Right atrium auricular region (tissue), 2 donors: ENCODE results near the gene SMC3. TPM values are rescaled to one million over a fixed set of nuclear protein-coding genes. Genes with fewer than 3 reads are reported as not detected.

Experiments
- DNase-seq: peaks from one replicate; pipeline ENCODE4 v3.0.0-alpha.2; 2019; ENCODE audit warnings: low spot score
- H3K27ac ChIP-seq, 2 donors: fragments of 200-600 bp; sonication (generic); 1 replicate in 1 of 2; 2 replicates in 1 of 2; pipeline ENCODE4 v1.5.1; 2016 to 2019
- H3K27me3 ChIP-seq, 2 donors: fragments of 200-600 bp; sonication (generic); one replicate each; pipeline versions ENCODE4 v1.5.1 to v1.6.0; 2017 to 2019
- H3K36me3 ChIP-seq: fragments of 200-600 bp; sonication (generic); one replicate; pipeline ENCODE4 v1.5.1; 2016
- H3K4me1 ChIP-seq, 2 donors: fragments of 200-600 bp; sonication (generic); one replicate each; pipeline versions ENCODE4 v1.5.1 to v1.6.0; 2017 to 2019
- H3K4me3 ChIP-seq, 2 donors: fragments of 200-600 bp; sonication (generic); 1 replicate in 1 of 2; 2 replicates in 1 of 2; pipeline ENCODE4 v1.5.1; 2017 to 2019; ENCODE audit warnings: mild to moderate bottlenecking in 1 of 2, moderate library complexity in 1 of 2
- H3K9me3 ChIP-seq, 2 donors: fragments of 200-600 bp; sonication (generic); one replicate each; pipeline ENCODE4 v1.5.1; 2019
- CTCF ChIP-seq, 2 donors: fragments of 200-600 bp; sonication (generic); IDR thresholded peaks; one replicate each; pipeline ENCODE4 v1.5.1; 2019; ENCODE audit warnings: antibody characterized with exemption in 2 of 2
- total RNA-seq, 2 donors: library from RNA; depleted of rRNA; stranded (reverse); fragments of >200 nt; gene quantifications; one replicate each; pipeline ENCODE4 v1.1.0, GENCODE V29; 2016

The SMC3 gene
- 10 to 100 TPM; 18.1 to 18.3 TPM for total RNA-seq

DNA sequence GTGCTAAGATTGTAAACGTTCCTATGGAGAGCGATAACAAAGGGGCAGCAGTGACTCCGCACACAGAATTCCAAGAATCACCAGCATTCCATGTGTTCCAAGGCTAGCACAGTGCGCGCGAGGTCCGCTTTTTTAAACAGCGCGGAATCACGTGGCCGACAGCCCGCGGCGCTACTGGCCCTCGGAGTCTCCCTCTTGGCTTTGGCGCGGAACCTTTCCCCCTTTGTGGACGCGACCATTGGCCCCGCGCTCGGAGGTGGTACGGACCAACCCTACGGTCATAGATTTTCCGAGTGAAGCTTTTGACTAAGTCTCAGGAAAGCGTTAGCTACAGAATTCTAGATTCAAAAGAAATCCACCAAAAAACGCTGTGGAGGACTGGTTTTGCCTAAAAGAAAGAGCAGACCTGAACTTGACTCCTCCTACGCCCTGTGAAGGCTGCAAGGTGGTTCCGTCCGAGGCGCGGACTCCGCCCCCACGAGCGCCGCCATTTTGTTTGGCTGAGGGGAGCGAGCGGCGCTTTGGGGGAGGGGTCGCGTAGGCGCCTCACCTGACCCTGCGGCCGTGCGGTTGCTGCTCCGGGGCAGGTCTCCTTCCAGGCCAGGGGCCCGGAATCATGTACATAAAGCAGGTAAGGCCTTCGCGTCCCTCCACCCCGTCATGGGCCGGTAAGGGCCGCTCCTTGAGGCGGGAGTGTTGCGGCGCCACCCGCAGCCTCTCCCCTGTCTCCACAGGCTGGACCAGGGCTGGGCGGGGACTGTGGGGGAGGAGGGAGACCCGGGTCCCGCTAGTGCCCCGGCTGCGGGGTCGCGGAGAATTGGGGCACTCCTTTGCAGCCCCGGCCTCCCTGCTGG lies at the start of gene SMC3:
Gene SMC3, plus strand, starts transcription at position 495 of the 854 bp plus-strand sequence. Its CDS starts 122 bp downstream, at position 617.
- Histone ChIP-seq H3K27me3 (no peaks in the 10 kb centered on the region), H3K36me3 (no peaks in the 10 kb centered on the region), H3K4me3 (peak within 1 kb of the TSS; percentile 69 to 95), H3K27ac (peak within 1 kb of the TSS; percentile 91 to 93), H3K9me3 (no peaks in the 10 kb centered on the region), H3K4me1 (peaks cover 0 to 35% of the 10 kb centered on the region in 2 donors)
- no peak for TF ChIP-seq CTCF (IDR thresholded peaks at IDR 0.05)
- DNase-seq, result peak; percentile 93

GRCh38 chr10:110522365-110522988 lies 45.0 kb upstream of the SMC3 start:
- H3K36me3 ChIP-seq, result no peaks in the 10 kb centered on the region
- H3K27ac ChIP-seq, result no peak overlapping the region

DNA sequence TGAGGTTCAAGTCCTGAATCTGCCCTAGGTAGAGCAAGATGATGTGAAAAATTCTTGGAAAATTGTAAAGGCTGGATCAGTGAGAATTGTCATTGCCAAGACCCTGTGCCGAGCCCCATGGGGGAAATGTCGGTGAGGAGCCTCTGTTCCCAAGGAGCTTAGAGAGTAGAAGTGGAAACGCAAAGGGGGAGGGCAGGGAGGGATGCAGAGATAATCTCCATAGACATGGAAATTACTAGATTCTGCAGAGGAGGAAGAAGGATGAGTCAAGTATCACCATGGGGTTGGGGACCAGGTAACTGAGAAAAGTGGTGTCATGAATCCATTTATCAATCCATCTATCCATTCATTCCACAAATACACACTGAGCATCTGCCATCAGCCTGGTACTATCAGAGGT lies 43.8 kb upstream of the SMC3 start:
- Histone ChIP-seq H3K36me3 (no peaks in the 10 kb centered on the region), H3K4me1 (no peaks in the 10 kb centered on the region), H3K4me3 (no peak overlapping the region), H3K27ac (no peak overlapping the region), H3K9me3 (no peaks in the 10 kb centered on the region), H3K27me3 (no peaks in the 10 kb centered on the region)
- TF ChIP-seq CTCF (IDR thresholded peaks at IDR 0.05), result no peak
- DNase-seq, result peak; percentile 13

More at GRCh38 chr10:110522365-110522988, 45.0 kb upstream of the SMC3 start:
- Histone ChIP-seq H3K4me3 (no peak overlapping the region), H3K4me1 (no peaks in the 10 kb centered on the region), H3K9me3 (no peaks in the 10 kb centered on the region), H3K27me3 (no peaks in the 10 kb centered on the region)
- no peak for TF ChIP-seq CTCF (IDR thresholded peaks at IDR 0.05)
- DNase-seq, result no peak

- no peak for TF ChIP-seq CTCF (IDR thresholded peaks at IDR 0.05)
- Histone ChIP-seq H3K27me3 (no peaks in the 10 kb centered on the region), H3K4me1 (no peaks in the 10 kb centered on the region), H3K27ac (no peak overlapping the region), H3K9me3 (no peaks in the 10 kb centered on the region), H3K36me3 (no peaks in the 10 kb centered on the region), H3K4me3 (no peak overlapping the region)
- peak; percentile 43 for DNase-seq
Measured at GRCh38 chr10:110524179-110524858, 43.2 kb upstream of the SMC3 start.

DNA sequence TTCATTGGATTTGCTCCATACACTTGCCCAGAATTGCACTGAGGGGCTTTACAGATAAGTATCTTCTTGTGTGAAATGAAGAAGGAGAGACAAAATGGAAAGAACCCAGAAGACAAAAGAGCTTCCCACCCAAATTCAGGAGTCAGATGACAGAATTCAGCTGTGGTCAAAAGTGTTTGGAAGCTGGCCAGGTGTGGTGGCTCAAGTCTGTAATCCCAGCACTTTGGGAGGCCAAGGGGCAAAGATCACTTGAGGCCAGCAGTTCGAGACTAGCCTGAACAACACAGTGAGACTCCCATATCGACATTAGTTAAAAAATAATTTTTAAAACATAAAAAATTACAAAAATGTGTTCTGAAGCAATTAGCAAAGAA lies 42.6 kb upstream of the SMC3 start:
- no peak for TF ChIP-seq CTCF (IDR thresholded peaks at IDR 0.05)
- Histone ChIP-seq H3K9me3 (no peaks in the 10 kb centered on the region), H3K4me3 (no peak overlapping the region), H3K36me3 (no peaks in the 10 kb centered on the region), H3K27ac (no peak overlapping the region), H3K27me3 (no peaks in the 10 kb centered on the region), H3K4me1 (peaks cover 0 to 4% of the 10 kb centered on the region in 2 donors)
- DNase-seq, result peak; percentile 38
